ENCODE measurements around the gene ADAM10.

The ADAM10 gene

GRCh38 chr15:58575045-58575786, 174.3 kb downstream of the ADAM10 start:
- Histone ChIP-seq H3K4me3 (ENCODE audit: low read depth, low read length) (no peak overlapping the region), H3K9me3 (ENCODE audit: control insufficient read depth, insufficient read depth, low read depth, low read length) (no peaks in the 10 kb centered on the region), H3K27ac (ENCODE audit: extremely low read depth, low read depth, low read length) (no peak overlapping the region), H3K36me3 (ENCODE audit: control insufficient read depth in 2 of 2, insufficient read depth in 1 of 2, low read length in 2 of 2) (no peaks in the 10 kb centered on the region), H3K4me1 (ENCODE audit: control insufficient read depth, insufficient read depth, low read length) (no peaks in the 10 kb centered on the region)
- CTCF ChIA-PET: no interaction called here
- POLR2A ChIA-PET: no interaction called here
- no peak for TF ChIP-seq ZNF701 (tag by site-specific recombination; IDR thresholded peaks at IDR 0.05)
- TF ChIP-seq, protein P1, sequence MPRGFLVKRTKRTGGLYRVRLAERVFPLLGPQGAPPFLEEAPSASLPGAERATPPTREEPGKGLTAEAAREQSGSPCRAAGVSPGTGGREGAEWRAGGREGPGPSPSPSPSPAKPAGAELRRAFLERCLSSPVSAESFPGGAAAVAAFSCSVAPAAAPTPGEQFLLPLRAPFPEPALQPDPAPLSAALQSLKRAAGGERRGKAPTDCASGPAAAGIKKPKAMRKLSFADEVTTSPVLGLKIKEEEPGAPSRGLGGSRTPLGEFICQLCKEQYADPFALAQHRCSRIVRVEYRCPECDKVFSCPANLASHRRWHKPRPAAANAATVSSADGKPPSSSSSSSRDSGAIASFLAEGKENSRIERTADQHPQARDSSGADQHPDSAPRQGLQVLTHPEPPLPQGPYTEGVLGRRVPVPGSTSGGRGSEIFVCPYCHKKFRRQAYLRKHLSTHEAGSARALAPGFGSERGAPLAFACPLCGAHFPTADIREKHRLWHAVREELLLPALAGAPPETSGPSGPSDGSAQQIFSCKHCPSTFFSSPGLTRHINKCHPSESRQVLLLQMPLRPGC (tag by site-specific recombination; IDR thresholded peaks at IDR 0.05): no peak
- TF ChIP-seq ZNF843 (tag by site-specific recombination; IDR thresholded peaks at IDR 0.05): no peak
- no peak for TF ChIP-seq ZNF658 (tag by site-specific recombination; IDR thresholded peaks at IDR 0.05)
- no peak for TF ChIP-seq ZNF112 (tag by site-specific recombination; IDR thresholded peaks at IDR 0.05)
- TF ChIP-seq FEZF1 (tag by site-specific recombination; IDR thresholded peaks at IDR 0.05): no peak
- no peak for TF ChIP-seq ZNF114 (tag by site-specific recombination; IDR thresholded peaks at IDR 0.05)
- no peak for TF ChIP-seq ZNF133 (tag by site-specific recombination; IDR thresholded peaks at IDR 0.05)
- no peak for TF ChIP-seq ZNF391 (tag by site-specific recombination; IDR thresholded peaks at IDR 0.05; ENCODE audit: borderline replicate concordance, low read depth)
- no peak for TF ChIP-seq ZNF704 (tag by site-specific recombination; IDR thresholded peaks at IDR 0.05)
- TF ChIP-seq, protein P2, sequence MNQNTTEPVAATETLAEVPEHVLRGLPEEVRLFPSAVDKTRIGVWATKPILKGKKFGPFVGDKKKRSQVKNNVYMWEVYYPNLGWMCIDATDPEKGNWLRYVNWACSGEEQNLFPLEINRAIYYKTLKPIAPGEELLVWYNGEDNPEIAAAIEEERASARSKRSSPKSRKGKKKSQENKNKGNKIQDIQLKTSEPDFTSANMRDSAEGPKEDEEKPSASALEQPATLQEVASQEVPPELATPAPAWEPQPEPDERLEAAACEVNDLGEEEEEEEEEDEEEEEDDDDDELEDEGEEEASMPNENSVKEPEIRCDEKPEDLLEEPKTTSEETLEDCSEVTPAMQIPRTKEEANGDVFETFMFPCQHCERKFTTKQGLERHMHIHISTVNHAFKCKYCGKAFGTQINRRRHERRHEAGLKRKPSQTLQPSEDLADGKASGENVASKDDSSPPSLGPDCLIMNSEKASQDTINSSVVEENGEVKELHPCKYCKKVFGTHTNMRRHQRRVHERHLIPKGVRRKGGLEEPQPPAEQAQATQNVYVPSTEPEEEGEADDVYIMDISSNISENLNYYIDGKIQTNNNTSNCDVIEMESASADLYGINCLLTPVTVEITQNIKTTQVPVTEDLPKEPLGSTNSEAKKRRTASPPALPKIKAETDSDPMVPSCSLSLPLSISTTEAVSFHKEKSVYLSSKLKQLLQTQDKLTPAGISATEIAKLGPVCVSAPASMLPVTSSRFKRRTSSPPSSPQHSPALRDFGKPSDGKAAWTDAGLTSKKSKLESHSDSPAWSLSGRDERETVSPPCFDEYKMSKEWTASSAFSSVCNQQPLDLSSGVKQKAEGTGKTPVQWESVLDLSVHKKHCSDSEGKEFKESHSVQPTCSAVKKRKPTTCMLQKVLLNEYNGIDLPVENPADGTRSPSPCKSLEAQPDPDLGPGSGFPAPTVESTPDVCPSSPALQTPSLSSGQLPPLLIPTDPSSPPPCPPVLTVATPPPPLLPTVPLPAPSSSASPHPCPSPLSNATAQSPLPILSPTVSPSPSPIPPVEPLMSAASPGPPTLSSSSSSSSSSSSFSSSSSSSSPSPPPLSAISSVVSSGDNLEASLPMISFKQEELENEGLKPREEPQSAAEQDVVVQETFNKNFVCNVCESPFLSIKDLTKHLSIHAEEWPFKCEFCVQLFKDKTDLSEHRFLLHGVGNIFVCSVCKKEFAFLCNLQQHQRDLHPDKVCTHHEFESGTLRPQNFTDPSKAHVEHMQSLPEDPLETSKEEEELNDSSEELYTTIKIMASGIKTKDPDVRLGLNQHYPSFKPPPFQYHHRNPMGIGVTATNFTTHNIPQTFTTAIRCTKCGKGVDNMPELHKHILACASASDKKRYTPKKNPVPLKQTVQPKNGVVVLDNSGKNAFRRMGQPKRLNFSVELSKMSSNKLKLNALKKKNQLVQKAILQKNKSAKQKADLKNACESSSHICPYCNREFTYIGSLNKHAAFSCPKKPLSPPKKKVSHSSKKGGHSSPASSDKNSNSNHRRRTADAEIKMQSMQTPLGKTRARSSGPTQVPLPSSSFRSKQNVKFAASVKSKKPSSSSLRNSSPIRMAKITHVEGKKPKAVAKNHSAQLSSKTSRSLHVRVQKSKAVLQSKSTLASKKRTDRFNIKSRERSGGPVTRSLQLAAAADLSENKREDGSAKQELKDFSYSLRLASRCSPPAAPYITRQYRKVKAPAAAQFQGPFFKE (tag by site-specific recombination; IDR thresholded peaks at IDR 0.05; ENCODE audit: borderline replicate concordance): no peak
- TF ChIP-seq, protein P3, sequence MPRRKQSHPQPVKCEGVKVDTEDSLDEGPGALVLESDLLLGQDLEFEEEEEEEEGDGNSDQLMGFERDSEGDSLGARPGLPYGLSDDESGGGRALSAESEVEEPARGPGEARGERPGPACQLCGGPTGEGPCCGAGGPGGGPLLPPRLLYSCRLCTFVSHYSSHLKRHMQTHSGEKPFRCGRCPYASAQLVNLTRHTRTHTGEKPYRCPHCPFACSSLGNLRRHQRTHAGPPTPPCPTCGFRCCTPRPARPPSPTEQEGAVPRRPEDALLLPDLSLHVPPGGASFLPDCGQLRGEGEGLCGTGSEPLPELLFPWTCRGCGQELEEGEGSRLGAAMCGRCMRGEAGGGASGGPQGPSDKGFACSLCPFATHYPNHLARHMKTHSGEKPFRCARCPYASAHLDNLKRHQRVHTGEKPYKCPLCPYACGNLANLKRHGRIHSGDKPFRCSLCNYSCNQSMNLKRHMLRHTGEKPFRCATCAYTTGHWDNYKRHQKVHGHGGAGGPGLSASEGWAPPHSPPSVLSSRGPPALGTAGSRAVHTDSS (tag by site-specific recombination; IDR thresholded peaks at IDR 0.05): no peak
- TF ChIP-seq ZNF558 (tag by site-specific recombination; IDR thresholded peaks at IDR 0.05): no peak
- TF ChIP-seq ZBTB11 (tag by site-specific recombination; conservative IDR thresholded peaks at IDR 0.05; ENCODE audit: low read depth): no peak
- no peak for TF ChIP-seq ZNF560 (tag by site-specific recombination; IDR thresholded peaks at IDR 0.05; ENCODE audit: borderline replicate concordance)
- no peak for TF ChIP-seq ZNF416 (tag by site-specific recombination; IDR thresholded peaks at IDR 0.05)
- no peak for TF ChIP-seq ZNF223 (tag by site-specific recombination; IDR thresholded peaks at IDR 0.05)
- no peak for TF ChIP-seq ZSCAN5A (tag by site-specific recombination; IDR thresholded peaks at IDR 0.05)
- no peak for TF ChIP-seq ZNF791 (tag by site-specific recombination; IDR thresholded peaks at IDR 0.05)

All from HEK293 (cell line).